ENCODE results near the gene SRRM1. TPM values are rescaled to one million over a fixed set of nuclear protein-coding genes. Genes with fewer than 3 reads are reported as not detected.

Gene SRRM1
- total and polyA plus RNA-seq, 9 of the 15 experiments (the other 6 are each of a cell fraction or from before 2014, with no cell fraction given), result 54.5 to 268 (median 115) TPM

DNA sequence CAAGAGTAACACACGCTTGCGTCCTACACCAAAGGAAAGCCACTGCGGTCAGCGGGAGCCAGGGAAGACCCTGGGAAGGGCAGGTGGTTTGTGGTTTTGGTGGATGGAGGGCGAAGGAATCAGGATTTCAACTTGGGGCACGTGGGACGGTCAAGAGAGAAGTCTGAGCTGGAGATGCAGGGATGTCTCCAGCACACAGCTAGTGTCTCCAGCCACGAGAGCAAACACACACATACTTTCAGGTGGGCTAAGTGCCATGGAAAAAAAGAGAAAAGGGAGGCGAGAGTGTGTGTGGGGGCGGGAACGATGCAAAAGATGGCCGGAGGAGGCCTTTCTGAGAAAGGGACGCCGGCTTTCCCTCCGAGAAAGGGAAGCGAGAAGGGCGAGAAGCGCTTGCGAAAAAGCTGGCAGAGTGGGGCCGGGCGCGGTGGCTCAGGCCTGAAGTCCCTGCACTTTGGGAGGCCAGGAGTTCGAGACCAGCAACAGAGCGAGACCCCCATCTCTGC is 1.4 kb upstream of the SRRM1 start (continued):
- TF ChIP-seq, protein P1, sequence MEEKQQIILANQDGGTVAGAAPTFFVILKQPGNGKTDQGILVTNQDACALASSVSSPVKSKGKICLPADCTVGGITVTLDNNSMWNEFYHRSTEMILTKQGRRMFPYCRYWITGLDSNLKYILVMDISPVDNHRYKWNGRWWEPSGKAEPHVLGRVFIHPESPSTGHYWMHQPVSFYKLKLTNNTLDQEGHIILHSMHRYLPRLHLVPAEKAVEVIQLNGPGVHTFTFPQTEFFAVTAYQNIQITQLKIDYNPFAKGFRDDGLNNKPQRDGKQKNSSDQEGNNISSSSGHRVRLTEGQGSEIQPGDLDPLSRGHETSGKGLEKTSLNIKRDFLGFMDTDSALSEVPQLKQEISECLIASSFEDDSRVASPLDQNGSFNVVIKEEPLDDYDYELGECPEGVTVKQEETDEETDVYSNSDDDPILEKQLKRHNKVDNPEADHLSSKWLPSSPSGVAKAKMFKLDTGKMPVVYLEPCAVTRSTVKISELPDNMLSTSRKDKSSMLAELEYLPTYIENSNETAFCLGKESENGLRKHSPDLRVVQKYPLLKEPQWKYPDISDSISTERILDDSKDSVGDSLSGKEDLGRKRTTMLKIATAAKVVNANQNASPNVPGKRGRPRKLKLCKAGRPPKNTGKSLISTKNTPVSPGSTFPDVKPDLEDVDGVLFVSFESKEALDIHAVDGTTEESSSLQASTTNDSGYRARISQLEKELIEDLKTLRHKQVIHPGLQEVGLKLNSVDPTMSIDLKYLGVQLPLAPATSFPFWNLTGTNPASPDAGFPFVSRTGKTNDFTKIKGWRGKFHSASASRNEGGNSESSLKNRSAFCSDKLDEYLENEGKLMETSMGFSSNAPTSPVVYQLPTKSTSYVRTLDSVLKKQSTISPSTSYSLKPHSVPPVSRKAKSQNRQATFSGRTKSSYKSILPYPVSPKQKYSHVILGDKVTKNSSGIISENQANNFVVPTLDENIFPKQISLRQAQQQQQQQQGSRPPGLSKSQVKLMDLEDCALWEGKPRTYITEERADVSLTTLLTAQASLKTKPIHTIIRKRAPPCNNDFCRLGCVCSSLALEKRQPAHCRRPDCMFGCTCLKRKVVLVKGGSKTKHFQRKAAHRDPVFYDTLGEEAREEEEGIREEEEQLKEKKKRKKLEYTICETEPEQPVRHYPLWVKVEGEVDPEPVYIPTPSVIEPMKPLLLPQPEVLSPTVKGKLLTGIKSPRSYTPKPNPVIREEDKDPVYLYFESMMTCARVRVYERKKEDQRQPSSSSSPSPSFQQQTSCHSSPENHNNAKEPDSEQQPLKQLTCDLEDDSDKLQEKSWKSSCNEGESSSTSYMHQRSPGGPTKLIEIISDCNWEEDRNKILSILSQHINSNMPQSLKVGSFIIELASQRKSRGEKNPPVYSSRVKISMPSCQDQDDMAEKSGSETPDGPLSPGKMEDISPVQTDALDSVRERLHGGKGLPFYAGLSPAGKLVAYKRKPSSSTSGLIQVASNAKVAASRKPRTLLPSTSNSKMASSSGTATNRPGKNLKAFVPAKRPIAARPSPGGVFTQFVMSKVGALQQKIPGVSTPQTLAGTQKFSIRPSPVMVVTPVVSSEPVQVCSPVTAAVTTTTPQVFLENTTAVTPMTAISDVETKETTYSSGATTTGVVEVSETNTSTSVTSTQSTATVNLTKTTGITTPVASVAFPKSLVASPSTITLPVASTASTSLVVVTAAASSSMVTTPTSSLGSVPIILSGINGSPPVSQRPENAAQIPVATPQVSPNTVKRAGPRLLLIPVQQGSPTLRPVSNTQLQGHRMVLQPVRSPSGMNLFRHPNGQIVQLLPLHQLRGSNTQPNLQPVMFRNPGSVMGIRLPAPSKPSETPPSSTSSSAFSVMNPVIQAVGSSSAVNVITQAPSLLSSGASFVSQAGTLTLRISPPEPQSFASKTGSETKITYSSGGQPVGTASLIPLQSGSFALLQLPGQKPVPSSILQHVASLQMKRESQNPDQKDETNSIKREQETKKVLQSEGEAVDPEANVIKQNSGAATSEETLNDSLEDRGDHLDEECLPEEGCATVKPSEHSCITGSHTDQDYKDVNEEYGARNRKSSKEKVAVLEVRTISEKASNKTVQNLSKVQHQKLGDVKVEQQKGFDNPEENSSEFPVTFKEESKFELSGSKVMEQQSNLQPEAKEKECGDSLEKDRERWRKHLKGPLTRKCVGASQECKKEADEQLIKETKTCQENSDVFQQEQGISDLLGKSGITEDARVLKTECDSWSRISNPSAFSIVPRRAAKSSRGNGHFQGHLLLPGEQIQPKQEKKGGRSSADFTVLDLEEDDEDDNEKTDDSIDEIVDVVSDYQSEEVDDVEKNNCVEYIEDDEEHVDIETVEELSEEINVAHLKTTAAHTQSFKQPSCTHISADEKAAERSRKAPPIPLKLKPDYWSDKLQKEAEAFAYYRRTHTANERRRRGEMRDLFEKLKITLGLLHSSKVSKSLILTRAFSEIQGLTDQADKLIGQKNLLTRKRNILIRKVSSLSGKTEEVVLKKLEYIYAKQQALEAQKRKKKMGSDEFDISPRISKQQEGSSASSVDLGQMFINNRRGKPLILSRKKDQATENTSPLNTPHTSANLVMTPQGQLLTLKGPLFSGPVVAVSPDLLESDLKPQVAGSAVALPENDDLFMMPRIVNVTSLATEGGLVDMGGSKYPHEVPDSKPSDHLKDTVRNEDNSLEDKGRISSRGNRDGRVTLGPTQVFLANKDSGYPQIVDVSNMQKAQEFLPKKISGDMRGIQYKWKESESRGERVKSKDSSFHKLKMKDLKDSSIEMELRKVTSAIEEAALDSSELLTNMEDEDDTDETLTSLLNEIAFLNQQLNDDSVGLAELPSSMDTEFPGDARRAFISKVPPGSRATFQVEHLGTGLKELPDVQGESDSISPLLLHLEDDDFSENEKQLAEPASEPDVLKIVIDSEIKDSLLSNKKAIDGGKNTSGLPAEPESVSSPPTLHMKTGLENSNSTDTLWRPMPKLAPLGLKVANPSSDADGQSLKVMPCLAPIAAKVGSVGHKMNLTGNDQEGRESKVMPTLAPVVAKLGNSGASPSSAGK (IDR thresholded peaks at IDR 0.05), result peak; percentile 63
- TF ChIP-seq KDM4B (IDR thresholded peaks at IDR 0.05; ENCODE audit: borderline replicate concordance in 2 of 2, low read depth in 1 of 2), result no peak
- TF ChIP-seq, protein P2, sequence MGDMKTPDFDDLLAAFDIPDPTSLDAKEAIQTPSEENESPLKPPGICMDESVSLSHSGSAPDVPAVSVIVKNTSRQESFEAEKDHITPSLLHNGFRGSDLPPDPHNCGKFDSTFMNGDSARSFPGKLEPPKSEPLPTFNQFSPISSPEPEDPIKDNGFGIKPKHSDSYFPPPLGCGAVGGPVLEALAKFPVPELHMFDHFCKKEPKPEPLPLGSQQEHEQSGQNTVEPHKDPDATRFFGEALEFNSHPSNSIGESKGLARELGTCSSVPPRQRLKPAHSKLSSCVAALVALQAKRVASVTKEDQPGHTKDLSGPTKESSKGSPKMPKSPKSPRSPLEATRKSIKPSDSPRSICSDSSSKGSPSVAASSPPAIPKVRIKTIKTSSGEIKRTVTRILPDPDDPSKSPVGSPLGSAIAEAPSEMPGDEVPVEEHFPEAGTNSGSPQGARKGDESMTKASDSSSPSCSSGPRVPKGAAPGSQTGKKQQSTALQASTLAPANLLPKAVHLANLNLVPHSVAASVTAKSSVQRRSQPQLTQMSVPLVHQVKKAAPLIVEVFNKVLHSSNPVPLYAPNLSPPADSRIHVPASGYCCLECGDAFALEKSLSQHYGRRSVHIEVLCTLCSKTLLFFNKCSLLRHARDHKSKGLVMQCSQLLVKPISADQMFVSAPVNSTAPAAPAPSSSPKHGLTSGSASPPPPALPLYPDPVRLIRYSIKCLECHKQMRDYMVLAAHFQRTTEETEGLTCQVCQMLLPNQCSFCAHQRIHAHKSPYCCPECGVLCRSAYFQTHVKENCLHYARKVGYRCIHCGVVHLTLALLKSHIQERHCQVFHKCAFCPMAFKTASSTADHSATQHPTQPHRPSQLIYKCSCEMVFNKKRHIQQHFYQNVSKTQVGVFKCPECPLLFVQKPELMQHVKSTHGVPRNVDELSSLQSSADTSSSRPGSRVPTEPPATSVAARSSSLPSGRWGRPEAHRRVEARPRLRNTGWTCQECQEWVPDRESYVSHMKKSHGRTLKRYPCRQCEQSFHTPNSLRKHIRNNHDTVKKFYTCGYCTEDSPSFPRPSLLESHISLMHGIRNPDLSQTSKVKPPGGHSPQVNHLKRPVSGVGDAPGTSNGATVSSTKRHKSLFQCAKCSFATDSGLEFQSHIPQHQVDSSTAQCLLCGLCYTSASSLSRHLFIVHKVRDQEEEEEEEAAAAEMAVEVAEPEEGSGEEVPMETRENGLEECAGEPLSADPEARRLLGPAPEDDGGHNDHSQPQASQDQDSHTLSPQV (IDR thresholded peaks at IDR 0.05), result peak; percentile 35; the same call in 1 of the 2 replicates
- TF ChIP-seq, protein P3, sequence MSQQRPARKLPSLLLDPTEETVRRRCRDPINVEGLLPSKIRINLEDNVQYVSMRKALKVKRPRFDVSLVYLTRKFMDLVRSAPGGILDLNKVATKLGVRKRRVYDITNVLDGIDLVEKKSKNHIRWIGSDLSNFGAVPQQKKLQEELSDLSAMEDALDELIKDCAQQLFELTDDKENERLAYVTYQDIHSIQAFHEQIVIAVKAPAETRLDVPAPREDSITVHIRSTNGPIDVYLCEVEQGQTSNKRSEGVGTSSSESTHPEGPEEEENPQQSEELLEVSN (IDR thresholded peaks at IDR 0.05; ENCODE audit: borderline replicate concordance in 1 of 2, extremely low read depth in 1 of 2, insufficient read depth in 1 of 2, insufficient read length in 1 of 2, low read depth in 1 of 2, low read length in 1 of 2, poor library complexity in 1 of 2, severe bottlenecking in 1 of 2), result peak in 1 of 2 experiments; percentile 50
- TF ChIP-seq L3MBTL2 (IDR thresholded peaks at IDR 0.05), result peak; percentile 58
- no peak for TF ChIP-seq SMAD2 (IDR thresholded peaks at IDR 0.05; ENCODE audit: low read depth, low read length)
